Ectodermal cell (in vitro differentiated cells): ENCODE data around the gene FADS2.

ENCODE experiments used
- H3K27ac ChIP-seq: 2 replicates; pipeline ENCODE4 v1.7.0; 2013; ENCODE audit warnings: mild to moderate bottlenecking, low read depth, low read length; ENCODE audit not compliant: insufficient read depth, poor library complexity, severe bottlenecking
- H3K27me3 ChIP-seq: 2 replicates; pipeline ENCODE4 v1.7.0; 2013; ENCODE audit warnings: mild to moderate bottlenecking, low read length; ENCODE audit not compliant: insufficient read depth, control insufficient read depth, poor library complexity, severe bottlenecking
- H3K36me3 ChIP-seq: one replicate; pipeline ENCODE4 v1.7.0; 2013; ENCODE audit warnings: low read length; ENCODE audit not compliant: control insufficient read depth, insufficient read depth
- H3K4me1 ChIP-seq: one replicate; pipeline ENCODE4 v1.7.0; 2013; ENCODE audit warnings: low read length; ENCODE audit not compliant: control insufficient read depth, insufficient read depth
- H3K4me3 ChIP-seq: 2 replicates; pipeline ENCODE4 v1.7.0; 2013; ENCODE audit warnings: low read depth, low read length, control low read depth; ENCODE audit not compliant: insufficient read depth
- H3K9me3 ChIP-seq: 2 replicates; pipeline ENCODE4 v1.7.0; 2013; ENCODE audit warnings: mild to moderate bottlenecking, low read length, moderate library complexity; ENCODE audit not compliant: control insufficient read depth
- WGBS, 2 experiments: methylation state at CpG; one replicate each; pipeline ENCODE4 v1.1.7; 2013; ENCODE audit warnings: missing lambda C conversion rate in 2 of 2; 5-methylcytosine and 5-hydroxymethylcytosine counted together

FADS2 gene

DNA sequence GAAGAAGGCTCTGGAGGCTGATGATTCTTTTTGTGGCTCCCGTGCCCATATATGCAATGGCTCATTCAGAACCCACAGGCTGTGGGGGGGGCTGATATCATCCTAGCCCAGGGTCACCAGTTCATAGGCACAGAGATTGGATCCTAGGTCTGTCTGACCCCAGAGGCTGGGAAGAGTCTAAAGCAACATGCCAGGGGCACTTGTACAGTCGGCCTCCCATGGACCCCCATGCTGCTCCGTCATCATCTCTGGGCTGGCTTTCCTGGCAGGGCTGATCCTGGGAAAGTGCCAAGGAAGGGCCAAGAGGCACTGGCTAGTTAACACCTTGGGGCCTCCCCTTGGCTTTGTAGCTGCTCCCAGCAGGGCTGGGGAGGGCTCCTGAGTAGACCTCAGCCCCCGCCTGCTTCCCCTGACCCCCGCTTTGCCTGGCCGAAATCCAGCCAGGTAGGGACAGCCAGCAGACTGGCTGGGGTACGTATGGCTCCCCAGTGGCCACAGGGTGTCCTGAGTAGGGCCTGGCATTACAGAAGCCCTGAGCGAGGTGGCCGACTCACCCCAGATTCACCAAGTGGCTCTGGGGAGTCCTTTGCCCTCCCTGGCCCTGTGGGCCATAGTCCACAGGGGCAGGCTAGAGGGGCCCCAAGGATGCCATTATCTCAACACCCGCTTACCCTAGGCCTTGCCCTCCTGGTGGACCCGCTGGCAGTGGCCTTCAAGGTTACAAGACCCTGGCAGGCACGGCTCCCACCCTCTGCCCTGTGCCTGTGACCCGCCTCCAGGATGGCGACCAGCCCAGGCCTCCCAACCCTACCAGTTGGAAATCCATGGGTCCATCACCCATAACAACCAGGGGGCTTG, 40.7 kb downstream of the FADS2 start:
- Histone ChIP-seq H3K27me3 (peaks cover 11% of the 10 kb centered on the region), H3K4me3 (no peak overlapping the region), H3K36me3 (peaks cover 17% of the 10 kb centered on the region), H3K27ac (no peak overlapping the region), H3K4me1 (peaks cover 3% of the 10 kb centered on the region), H3K9me3 (no peaks in the 10 kb centered on the region)
- WGBS, 2 experiments = 87 to 88% methylated on average over 14 of the region's 14 CpGs

GRCh38 chr11:61869429-61869707, 41.3 kb downstream of the FADS2 start:
- Histone ChIP-seq H3K9me3 (no peaks in the 10 kb centered on the region), H3K4me3 (no peak overlapping the region), H3K27me3 (peaks cover 11% of the 10 kb centered on the region), H3K36me3 (peaks cover 16% of the 10 kb centered on the region), H3K4me1 (peaks cover 3% of the 10 kb centered on the region), H3K27ac (no peak overlapping the region)
- WGBS, 2 experiments = 89 to 91% methylated on average over 4 of the region's 4 CpGs

GRCh38 chr11:61869708-61870451, 41.8 kb downstream of the FADS2 start:
- no peak overlapping the region for H3K4me3 ChIP-seq
- H3K9me3 ChIP-seq = no peaks in the 10 kb centered on the region
- 87 to 88% methylated on average over 21 of the region's 21 CpGs for WGBS, 2 experiments
- peaks cover 3% of the 10 kb centered on the region for H3K4me1 ChIP-seq
- peaks cover 13% of the 10 kb centered on the region for H3K36me3 ChIP-seq
- H3K27ac ChIP-seq = no peak overlapping the region
- H3K27me3 ChIP-seq = peaks cover 11% of the 10 kb centered on the region

GRCh38 chr11:61870541-61871031, 42.5 kb downstream of the FADS2 start:
- Histone ChIP-seq H3K27me3 (peaks cover 11% of the 10 kb centered on the region), H3K4me1 (peaks cover 3% of the 10 kb centered on the region), H3K27ac (no peak overlapping the region), H3K4me3 (no peak overlapping the region), H3K9me3 (no peaks in the 10 kb centered on the region), H3K36me3 (peaks cover 6% of the 10 kb centered on the region)
- WGBS, 2 experiments = 75 to 77% methylated on average over 9 of the region's 10 CpGs

DNA sequence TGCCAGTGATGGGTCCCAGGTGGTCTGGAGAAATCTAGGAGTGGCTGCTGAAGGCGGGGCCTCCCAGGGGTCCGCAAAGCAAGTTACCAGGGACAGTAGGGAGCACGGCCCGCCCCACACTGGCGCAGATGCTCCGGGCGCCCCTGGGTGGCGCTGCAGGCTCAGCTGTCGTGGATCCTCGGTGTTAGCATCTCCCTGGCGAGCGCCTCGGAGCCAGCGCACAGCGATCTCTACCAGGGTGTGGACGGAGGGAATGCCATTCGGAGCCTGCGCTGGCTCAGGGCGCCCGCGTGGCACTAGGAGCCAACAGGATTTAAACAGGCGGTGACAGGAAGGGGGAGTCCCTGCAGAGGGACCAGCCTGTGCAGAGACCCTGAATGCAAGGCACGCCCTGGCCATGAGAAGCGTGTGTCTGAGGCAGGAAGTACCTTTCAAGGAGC, 43.1 kb downstream of the FADS2 start:
- no peaks in the 10 kb centered on the region for H3K9me3 ChIP-seq
- H3K27ac ChIP-seq = no peak overlapping the region
- H3K4me3 ChIP-seq = no peak overlapping the region
- 6% methylated on average over 24 of the region's 24 CpGs for whole genome bisulfite sequencing, 2 experiments
- peaks cover 3% of the 10 kb centered on the region for H3K4me1 ChIP-seq
- H3K27me3 ChIP-seq = peaks cover 11% of the 10 kb centered on the region
- peaks cover under 1% of the 10 kb centered on the region for H3K36me3 ChIP-seq

DNA sequence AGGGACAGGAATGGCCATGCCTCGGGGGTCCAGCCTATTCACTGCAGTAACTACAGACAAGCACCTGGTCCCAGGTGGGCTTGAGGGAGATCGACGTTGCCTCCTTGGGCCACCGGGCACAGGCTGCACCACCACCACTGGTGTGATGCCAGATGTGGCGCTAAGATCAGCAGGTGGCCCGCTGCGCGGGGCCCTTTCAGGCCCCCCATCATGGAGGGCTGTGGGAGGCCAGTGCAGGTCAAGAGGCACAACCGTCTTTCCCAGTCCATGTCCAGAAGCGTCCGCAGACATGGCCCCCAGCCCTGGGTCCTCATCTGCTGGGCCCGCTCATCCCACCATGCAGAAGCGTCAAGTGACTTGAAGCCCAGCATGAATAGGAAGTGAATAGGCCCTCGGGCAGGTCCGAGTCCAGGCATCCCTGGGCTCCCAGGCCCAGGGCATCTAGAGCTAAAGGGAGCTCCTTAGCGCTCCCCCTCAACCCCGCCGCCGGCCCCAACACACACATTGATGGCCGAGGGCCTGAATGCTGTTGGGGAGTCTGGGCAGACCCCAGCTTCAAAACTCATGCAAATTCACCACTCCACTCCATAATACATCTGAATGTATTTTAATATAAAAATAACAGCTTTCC, 45.0 kb downstream of the FADS2 start:
- H3K27me3 ChIP-seq = peaks cover 11% of the 10 kb centered on the region
- H3K36me3 ChIP-seq = no peaks in the 10 kb centered on the region
- H3K9me3 ChIP-seq = no peaks in the 10 kb centered on the region
- H3K4me3 ChIP-seq = no peak overlapping the region
- WGBS, 2 experiments = 89 to 90% methylated on average over 20 of the region's 20 CpGs
- peaks cover 3% of the 10 kb centered on the region for H3K4me1 ChIP-seq
- no peak overlapping the region for H3K27ac ChIP-seq

- no peak overlapping the region for H3K4me3 ChIP-seq
- 93 to 95% methylated on average over 16 of the region's 16 CpGs for WGBS, 2 experiments
- no peak overlapping the region for H3K27ac ChIP-seq
- no peaks in the 10 kb centered on the region for H3K36me3 ChIP-seq
- H3K4me1 ChIP-seq = peaks cover 3% of the 10 kb centered on the region
- peaks cover 11% of the 10 kb centered on the region for H3K27me3 ChIP-seq
- no peaks in the 10 kb centered on the region for H3K9me3 ChIP-seq
These were observed 45.7 kb downstream of the FADS2 start for GRCh38 chr11:61873588-61874376.

DNA sequence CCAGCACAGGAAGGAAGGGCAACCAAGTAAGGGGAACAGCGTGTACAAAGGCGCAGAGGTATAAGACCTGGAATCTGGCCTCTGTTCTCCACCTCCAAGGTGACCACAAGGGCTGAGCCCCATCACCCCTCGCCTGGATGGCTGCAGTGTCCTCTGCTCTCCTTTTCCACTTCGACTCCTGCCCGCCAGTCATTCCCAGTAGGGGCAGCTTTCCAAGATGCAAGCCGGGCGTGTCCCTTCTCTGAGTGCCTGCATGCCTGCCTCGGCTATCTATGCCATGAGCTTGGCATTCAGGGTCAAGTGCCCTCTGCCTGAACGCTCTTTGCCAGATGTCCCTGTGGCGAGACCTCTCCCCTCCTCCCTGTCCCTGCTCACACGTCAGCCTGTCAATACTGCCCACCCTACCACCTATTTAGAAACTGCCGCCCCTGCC, 46.3 kb downstream of the FADS2 start:
- H3K36me3 ChIP-seq = no peaks in the 10 kb centered on the region

GRCh38 chr11:61874853-61875252, 46.8 kb downstream of the FADS2 start:
- WGBS, 2 experiments = 90 to 91% methylated on average over 3 of the region's 3 CpGs
- Histone ChIP-seq H3K4me1 (peaks cover 3% of the 10 kb centered on the region), H3K9me3 (no peaks in the 10 kb centered on the region), H3K27me3 (peaks cover 11% of the 10 kb centered on the region), H3K4me3 (no peak overlapping the region), H3K36me3 (no peaks in the 10 kb centered on the region), H3K27ac (no peak overlapping the region)

More for the DNA sequence above, 46.3 kb downstream of the FADS2 start:
- Histone ChIP-seq H3K4me3 (no peak overlapping the region), H3K27ac (no peak overlapping the region), H3K9me3 (no peaks in the 10 kb centered on the region), H3K27me3 (peaks cover 11% of the 10 kb centered on the region), H3K4me1 (peaks cover 3% of the 10 kb centered on the region)
- WGBS, 2 experiments = 80 to 83% methylated on average over 12 of the region's 12 CpGs
